Panc1 (cell line): ENCODE data around the gene SH3D19. TPM values are rescaled to one million over a fixed set of nuclear protein-coding genes. Genes with fewer than 3 reads are reported as not detected.

ENCODE experiments used
- ATAC-seq: fragments of 200-7000 bp; cut with Tn5 transposase; 2 replicates; pipeline ENCODE4 v1.9.1; 2020; ENCODE audit warnings: mild to moderate bottlenecking, moderate library complexity
- BruUV-seq: library from RNA; stranded (reverse); fragments of 400-500 nt; replicated peaks from 2 replicates; lab custom pipeline; 2021; lab: Mats Ljungman, UMichigan
- CTCF ChIA-PET: fragments of 300-600 bp; sonication (Branson Sonifier 250); formaldehyde crosslinking; loops from one replicate; lab custom pipeline; 2022; ENCODE audit warnings: antibody characterized with exemption; lab: Charles Lee
- POLR2A ChIA-PET: fragments of 300-600 bp; sonication (Branson Sonifier 250); formaldehyde crosslinking; loops from one replicate; lab custom pipeline; 2022; ENCODE audit warnings: antibody characterized with exemption; lab: Charles Lee
- DNase-seq: peaks from one replicate; pipeline ENCODE4 v3.0.0-alpha.2; 2010; ENCODE audit warnings: low read depth, low spot score
- H3K27ac ChIP-seq: 2 replicates; pipeline ENCODE4 v1.5.1; 2011; ENCODE audit warnings: mild to moderate bottlenecking, low read length, inconsistent platforms
- H3K27me3 ChIP-seq: fragments of 200-500 bp; sonication (Bioruptor generic); 2 replicates; pipeline ENCODE4 v1.6.0; 2014; ENCODE audit warnings: low read length, inconsistent platforms; ENCODE audit not compliant: control insufficient read depth, insufficient read depth
- H3K36me3 ChIP-seq: fragments of 200-500 bp; sonication (Bioruptor generic); 2 replicates; pipeline ENCODE4 v1.5.1; 2014; ENCODE audit warnings: inconsistent platforms, mild to moderate bottlenecking, low read length, moderate library complexity; ENCODE audit not compliant: control insufficient read depth, insufficient read depth
- H3K4me1 ChIP-seq: 2 replicates; pipeline ENCODE4 v1.5.1; 2011; ENCODE audit warnings: inconsistent platforms, mild to moderate bottlenecking, low read length, moderate library complexity; ENCODE audit not compliant: control insufficient read depth, insufficient read depth
- H3K4me3 ChIP-seq, 2 experiments: 2 replicates each; pipeline ENCODE4 v1.5.1; 2011 to 2012; ENCODE audit warnings: low read depth in 2 of 2, low read length in 2 of 2, mild to moderate bottlenecking in 2 of 2, inconsistent platforms in 1 of 2, moderate library complexity in 1 of 2
- H3K9me3 ChIP-seq: fragments of 200-500 bp; sonication (Bioruptor generic); 2 replicates; pipeline ENCODE4 v1.5.1; 2014; ENCODE audit warnings: low read depth, mild to moderate bottlenecking, inconsistent platforms, low read length, moderate library complexity; ENCODE audit not compliant: control insufficient read depth, insufficient read depth
- CTCF ChIP-seq: fragments of 450-650 bp; IDR thresholded peaks from 2 replicates; pipeline ENCODE4 v1.5.1; 2017; ENCODE audit warnings: mild to moderate bottlenecking
- POLR2AphosphoS5 ChIP-seq: IDR thresholded peaks from 2 replicates; pipeline ENCODE4 v1.6.1; 2012; ENCODE audit warnings: mild to moderate bottlenecking, low read depth, low read length, moderate library complexity
- REST ChIP-seq, 2 experiments: IDR thresholded peaks; 2 replicates each; pipeline ENCODE4 v1.6.1; 2011 to 2012; ENCODE audit warnings: low read depth in 2 of 2, control low read depth in 1 of 2, low read length in 1 of 2, mild to moderate bottlenecking in 1 of 2, moderate library complexity in 1 of 2; ENCODE audit not compliant: insufficient read depth in 1 of 2
- SIN3A ChIP-seq: IDR thresholded peaks from 2 replicates; pipeline ENCODE4 v1.6.1; 2012; ENCODE audit warnings: low read depth, mild to moderate bottlenecking, low read length, moderate library complexity, borderline replicate concordance; ENCODE audit not compliant: insufficient read depth
- TCF7L2 ChIP-seq: IDR thresholded peaks from 2 replicates; pipeline ENCODE4 v1.6.1; 2011; ENCODE audit warnings: mild to moderate bottlenecking, low read depth, low read length, inconsistent platforms
- in situ Hi-C: cut with HindIII; loops from 2 replicates; pipeline ENCODE4 v1.10.0; 2016; ENCODE audit warnings: low sequenced_read_pairs, low pct_unique_long_range_greater_than_20kb
- intact Hi-C: fragments of 100-400 bp; cut with micrococcal nuclease; formaldehyde crosslinking; loops from one replicate; pipeline ENCODE4 v1.10.0; 2022; ENCODE audit not compliant: unreplicated experiment
- total RNA-seq: library from RNA; stranded (reverse); gene quantifications from one replicate; pipeline ENCODE4 v1.2.1, GENCODE V29; 2021; ENCODE audit not compliant: unreplicated experiment

The SH3D19 gene
- total RNA-seq, 1 experiment from 2014 or later, result 19.8 TPM

- in situ Hi-C loops (no loop called here), intact Hi-C loops (no loop called here)
- no TSS peak for BruUV-seq
- ChIA-PET CTCF (no interaction called here), POLR2A (no interaction called here)
- DNase-seq (no peak), ATAC-seq (no peak)
- Histone ChIP-seq H3K4me3 (no peak overlapping the region), H3K9me3 (no peaks in the 10 kb centered on the region), H3K27ac (no peak overlapping the region), H3K4me1 (no peaks in the 10 kb centered on the region), H3K27me3 (no peaks in the 10 kb centered on the region), H3K36me3 (no peaks in the 10 kb centered on the region)
- no peak for TF ChIP-seq REST (IDR thresholded peaks at IDR 0.05; ENCODE audit: insufficient read depth in 1 of 2, low read depth in 2 of 2, low read length in 1 of 2)
- TF ChIP-seq POLR2AphosphoS5, result no peak
- no peak for TF ChIP-seq CTCF
- TF ChIP-seq TCF7L2, result no peak
- TF ChIP-seq SIN3A, result no peak
These were observed 85.8 kb downstream of the SH3D19 start for GRCh38 chr4:151239608-151240007.

- no TSS peak for BruUV-seq
- ATAC-seq (no peak), DNase-seq (no peak)
- ChIA-PET CTCF (no interaction called here), POLR2A (no interaction called here)
- Histone ChIP-seq H3K27ac (no peak overlapping the region), H3K4me3 (no peak overlapping the region), H3K36me3 (no peaks in the 10 kb centered on the region), H3K27me3 (no peaks in the 10 kb centered on the region), H3K4me1 (no peaks in the 10 kb centered on the region), H3K9me3 (no peaks in the 10 kb centered on the region)
- in situ Hi-C loops (no loop called here), intact Hi-C loops (no loop called here)
- TF ChIP-seq REST (IDR thresholded peaks at IDR 0.05; ENCODE audit: insufficient read depth in 1 of 2, low read depth in 2 of 2, low read length in 1 of 2), result no peak
- no peak for TF ChIP-seq TCF7L2
- no peak for TF ChIP-seq CTCF
- no peak for TF ChIP-seq POLR2AphosphoS5
- TF ChIP-seq SIN3A, result no peak
These were observed 86.9 kb downstream of the SH3D19 start for GRCh38 chr4:151238477-151238876.
